Large intestine (tissue), 3 donors: ENCODE measurements around the gene DCUN1D2. TPM values are rescaled to one million over a fixed set of nuclear protein-coding genes. Genes with fewer than 3 reads are reported as not detected.

Experiments
- DNase-seq, 2 donors: peaks; one replicate each; pipeline versions ENCODE4 v3.0.0 to v3.0.0-alpha.2; 2013
- H3K27ac ChIP-seq: one replicate; pipeline ENCODE4 v1.5.1; 2013; ENCODE audit warnings: low read length
- H3K27me3 ChIP-seq: 2 replicates; pipeline ENCODE4 v1.6.1; 2013; ENCODE audit warnings: low read length; ENCODE audit not compliant: control insufficient read depth, insufficient read depth
- H3K36me3 ChIP-seq: 2 replicates; pipeline ENCODE4 v1.6.1; 2013; ENCODE audit warnings: low read length; ENCODE audit not compliant: control insufficient read depth, insufficient read depth
- H3K4me1 ChIP-seq: one replicate; pipeline ENCODE4 v1.6.1; 2013; ENCODE audit warnings: low read length; ENCODE audit not compliant: control insufficient read depth, insufficient read depth
- H3K4me3 ChIP-seq: one replicate; pipeline ENCODE4 v1.5.1; 2013; ENCODE audit warnings: low read length
- H3K9me3 ChIP-seq: one replicate; pipeline ENCODE4 v1.6.1; 2013; ENCODE audit warnings: mild to moderate bottlenecking, low read depth, low read length, moderate library complexity; ENCODE audit not compliant: control insufficient read depth
- WGBS: methylation state at CpG from one replicate; pipeline ENCODE4 v1.1.5; 2013; ENCODE audit warnings: low lambda C conversion rate; ENCODE audit not compliant: insufficient coverage; 5-methylcytosine and 5-hydroxymethylcytosine counted together
- polyA plus RNA-seq: library from polyadenylated mRNA; unstranded; fragments of 120-200 nt; gene quantifications from one replicate; pipeline ENCODE4 v1.2.1, GENCODE V29; 2013

Gene DCUN1D2
- polyA plus RNA-seq, 1 donor: 17.8 TPM

DNA sequence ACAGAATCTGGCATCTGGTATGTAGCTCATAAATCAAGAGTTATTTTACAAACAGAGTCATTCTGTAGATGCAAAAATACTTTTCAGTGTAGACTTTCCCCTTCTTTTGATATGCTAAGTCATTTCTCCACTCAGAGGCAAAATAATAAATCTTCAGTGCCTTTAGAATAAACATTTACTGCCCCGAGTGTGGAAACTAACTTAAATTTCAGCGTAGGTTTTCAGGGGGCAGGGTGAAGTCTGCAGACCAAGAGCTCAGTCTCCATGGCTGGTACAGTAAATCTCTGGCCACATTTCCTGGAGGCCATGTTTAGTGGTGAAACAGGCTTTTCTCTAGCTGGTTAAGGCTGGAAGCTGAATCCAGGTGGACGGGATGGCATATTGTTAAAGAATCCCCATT lies 24.1 kb downstream of the DCUN1D2 start:
- no peak overlapping the region for H3K27ac ChIP-seq
- DNase-seq: no peak
- no CpG with 5 or more reads among the region's 3 CpGs for WGBS
- no peaks in the 10 kb centered on the region for H3K27me3 ChIP-seq
- H3K4me1 ChIP-seq: no peaks in the 10 kb centered on the region
- H3K9me3 ChIP-seq: no peaks in the 10 kb centered on the region
- H3K36me3 ChIP-seq: peaks cover 13% of the 10 kb centered on the region
- H3K4me3 ChIP-seq: no peak overlapping the region

DNA sequence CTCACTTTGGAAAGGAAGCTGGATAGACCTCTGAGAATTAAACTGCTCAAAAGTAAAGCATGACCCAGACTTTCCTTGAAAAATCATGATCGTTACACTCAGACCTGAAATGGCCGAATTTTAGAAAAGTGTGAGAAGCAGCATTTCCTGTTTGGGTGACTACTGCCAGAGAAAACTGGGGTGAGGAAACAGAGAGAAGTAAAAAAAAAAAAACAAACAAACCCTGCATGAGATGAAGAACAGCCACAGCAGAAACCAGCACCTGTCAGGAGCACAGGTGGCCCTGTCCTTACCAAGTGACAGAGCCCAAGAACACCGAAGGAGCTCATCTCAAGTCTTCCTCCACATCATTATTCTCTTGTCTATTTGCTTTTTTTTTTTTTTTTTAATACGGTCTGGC lies 25.2 kb downstream of the DCUN1D2 start:
- Histone ChIP-seq H3K9me3 (no peaks in the 10 kb centered on the region), H3K27ac (no peak overlapping the region), H3K27me3 (no peaks in the 10 kb centered on the region), H3K36me3 (peaks cover 19% of the 10 kb centered on the region), H3K4me3 (no peak overlapping the region), H3K4me1 (no peaks in the 10 kb centered on the region)
- WGBS: 100% methylated on average over 1 of the region's 4 CpGs
- DNase-seq: no peak

- no peaks in the 10 kb centered on the region for H3K4me1 ChIP-seq
- no peak overlapping the region for H3K4me3 ChIP-seq
- no peaks in the 10 kb centered on the region for H3K27me3 ChIP-seq
- no peak overlapping the region for H3K27ac ChIP-seq
- peaks cover 27% of the 10 kb centered on the region for H3K36me3 ChIP-seq
- WGBS: no CpG with 5 or more reads among the region's 16 CpGs
- H3K9me3 ChIP-seq: no peaks in the 10 kb centered on the region
- no peak for DNase-seq
Observed at GRCh38 chr13:113464476-113464875, 26.0 kb downstream of the DCUN1D2 start.

DNA sequence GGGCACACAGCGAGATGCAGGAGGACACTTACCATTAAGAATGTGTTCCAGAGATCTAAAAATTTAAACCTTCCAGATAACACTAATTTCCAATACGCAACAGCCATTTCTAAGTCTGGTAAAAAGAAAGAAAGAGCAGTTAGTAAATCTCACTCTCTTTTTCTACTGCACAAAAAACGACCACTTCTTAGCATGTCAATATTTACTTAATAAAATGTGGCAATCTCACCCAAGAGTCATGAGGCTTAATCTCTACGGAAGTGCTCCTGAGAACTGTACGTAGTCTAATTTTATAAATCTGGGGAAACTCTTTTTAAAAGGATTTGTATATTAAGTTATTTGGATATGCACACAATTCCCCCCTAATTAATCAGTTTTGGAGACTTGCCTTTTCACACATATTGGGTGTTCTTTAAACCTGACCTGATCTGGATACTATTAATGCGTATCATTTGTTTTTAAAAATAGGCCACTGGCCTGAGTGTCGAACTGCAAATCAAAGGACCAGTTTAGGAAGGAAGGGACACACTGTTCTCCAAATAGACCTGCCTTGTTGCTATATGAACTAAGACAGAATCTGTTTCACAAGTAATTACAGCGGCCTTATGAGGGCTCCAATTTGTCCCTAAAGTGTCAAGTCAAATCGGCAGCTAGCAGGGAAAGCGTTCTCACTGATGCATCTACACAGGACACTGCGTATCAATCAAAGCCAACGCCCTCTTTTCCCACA lies 29.3 kb downstream of the DCUN1D2 start:
- Histone ChIP-seq H3K4me1 (no peaks in the 10 kb centered on the region), H3K27ac (no peak overlapping the region), H3K4me3 (no peak overlapping the region), H3K36me3 (peaks cover 40% of the 10 kb centered on the region), H3K9me3 (no peaks in the 10 kb centered on the region), H3K27me3 (no peaks in the 10 kb centered on the region)
- 73% methylated on average over 2 of the region's 12 CpGs for WGBS
- DNase-seq: no peak

DNA sequence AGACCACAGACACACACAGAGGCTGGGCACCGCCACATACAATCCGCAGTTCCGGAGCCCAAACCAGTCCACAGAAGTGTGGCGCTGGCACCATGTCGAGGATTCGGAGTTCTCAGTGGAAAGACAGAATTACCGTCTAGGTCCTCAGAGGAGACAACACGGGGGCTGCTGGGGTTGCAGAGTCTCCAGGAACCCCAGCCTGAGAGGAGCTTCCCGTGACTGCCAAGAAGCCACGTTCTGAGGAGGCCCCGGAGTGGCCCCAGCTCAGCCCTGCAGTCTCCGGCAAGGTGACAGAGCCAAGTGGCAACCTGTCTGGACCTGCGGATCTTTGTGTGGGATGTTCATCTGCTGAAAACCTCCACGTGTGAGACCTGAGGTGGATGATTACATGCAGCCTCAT lies 29.9 kb downstream of the DCUN1D2 start:
- no peaks in the 10 kb centered on the region for H3K4me1 ChIP-seq
- no peak overlapping the region for H3K27ac ChIP-seq
- no peaks in the 10 kb centered on the region for H3K27me3 ChIP-seq
- H3K9me3 ChIP-seq: no peaks in the 10 kb centered on the region
- WGBS: no CpG with 5 or more reads among the region's 14 CpGs
- no peak for DNase-seq
- peaks cover 44% of the 10 kb centered on the region for H3K36me3 ChIP-seq
- H3K4me3 ChIP-seq: no peak overlapping the region

GRCh38 chr13:113460064-113460555 lies 30.4 kb downstream of the DCUN1D2 start:
- Histone ChIP-seq H3K4me3 (no peak overlapping the region), H3K4me1 (no peaks in the 10 kb centered on the region), H3K27me3 (no peaks in the 10 kb centered on the region), H3K27ac (no peak overlapping the region), H3K36me3 (peaks cover 45% of the 10 kb centered on the region), H3K9me3 (no peaks in the 10 kb centered on the region)
- DNase-seq: no peak
- no CpG with 5 or more reads among the region's 14 CpGs for WGBS

DNA sequence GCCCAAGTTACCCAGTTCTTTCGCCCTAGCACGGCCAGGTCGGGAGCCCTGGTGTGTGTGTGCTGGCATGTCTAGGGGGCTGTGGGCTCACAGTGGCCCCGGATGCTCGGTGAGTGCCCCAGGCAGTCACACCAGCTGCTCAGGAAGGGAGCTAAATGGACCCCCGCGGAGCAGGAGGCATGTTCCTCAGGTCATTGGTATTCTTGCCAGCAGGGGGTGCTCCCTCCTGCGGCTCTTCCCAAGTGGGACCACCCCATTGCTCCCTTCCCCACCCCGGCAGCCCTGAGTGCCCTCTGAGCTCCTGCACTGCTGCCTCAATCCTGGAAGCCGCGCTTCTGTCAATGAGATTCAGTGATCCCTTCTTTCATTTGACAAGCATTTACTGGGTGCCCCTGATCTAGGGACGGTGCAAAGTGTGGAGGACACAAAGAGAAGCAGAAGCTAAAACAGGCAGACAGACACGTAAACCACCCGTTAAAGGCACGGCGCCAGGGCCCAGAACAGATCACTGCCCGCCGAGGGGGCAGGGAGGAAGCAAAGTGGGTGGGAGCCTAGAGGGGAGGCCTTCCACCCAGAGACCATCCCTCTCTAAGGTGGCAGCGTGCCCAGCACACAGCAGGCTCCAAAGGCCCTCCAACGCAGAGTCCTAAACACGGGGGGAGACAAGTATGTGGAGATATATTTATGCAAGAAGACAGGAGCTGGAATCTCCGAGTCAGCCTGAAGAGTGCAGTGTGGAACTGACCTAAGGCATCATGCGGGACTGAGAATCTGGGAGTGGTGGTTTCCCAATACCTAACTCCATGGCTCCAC lies 32.1 kb downstream of the DCUN1D2 start:
- Histone ChIP-seq H3K36me3 (peaks cover 46% of the 10 kb centered on the region), H3K4me1 (no peaks in the 10 kb centered on the region), H3K27ac (no peak overlapping the region), H3K27me3 (no peaks in the 10 kb centered on the region), H3K9me3 (no peaks in the 10 kb centered on the region), H3K4me3 (no peak overlapping the region)
- WGBS: 81% methylated on average over 3 of the region's 23 CpGs
- peak in 1 of 2 donors; percentile 43 for DNase-seq

DNA sequence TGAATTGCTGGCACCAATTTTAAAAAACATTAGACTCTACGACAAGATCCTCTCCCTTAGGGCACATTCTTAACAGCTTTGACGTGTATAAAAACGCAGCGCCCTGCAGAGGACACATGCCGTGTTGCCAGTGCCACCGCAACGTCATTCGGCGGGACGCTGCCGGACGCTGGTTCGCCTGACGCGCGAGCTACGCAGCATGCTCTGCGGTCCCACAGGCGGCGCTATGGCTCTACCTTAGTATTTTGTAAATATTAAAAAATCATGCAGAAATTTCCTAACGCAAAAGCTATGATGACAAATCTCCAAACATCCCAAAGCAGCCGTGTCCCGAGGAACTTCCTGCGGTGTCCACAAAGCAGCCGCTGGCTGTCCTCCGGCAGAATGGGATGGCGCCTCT lies 33.0 kb downstream of the DCUN1D2 start:
- no peaks in the 10 kb centered on the region for H3K4me1 ChIP-seq
- H3K4me3 ChIP-seq: no peak overlapping the region
- H3K36me3 ChIP-seq: peaks cover 47% of the 10 kb centered on the region
- H3K9me3 ChIP-seq: no peaks in the 10 kb centered on the region
- no peaks in the 10 kb centered on the region for H3K27me3 ChIP-seq
- H3K27ac ChIP-seq: no peak overlapping the region
- DNase-seq: no peak
- WGBS: 100% methylated on average over 1 of the region's 27 CpGs

DNA sequence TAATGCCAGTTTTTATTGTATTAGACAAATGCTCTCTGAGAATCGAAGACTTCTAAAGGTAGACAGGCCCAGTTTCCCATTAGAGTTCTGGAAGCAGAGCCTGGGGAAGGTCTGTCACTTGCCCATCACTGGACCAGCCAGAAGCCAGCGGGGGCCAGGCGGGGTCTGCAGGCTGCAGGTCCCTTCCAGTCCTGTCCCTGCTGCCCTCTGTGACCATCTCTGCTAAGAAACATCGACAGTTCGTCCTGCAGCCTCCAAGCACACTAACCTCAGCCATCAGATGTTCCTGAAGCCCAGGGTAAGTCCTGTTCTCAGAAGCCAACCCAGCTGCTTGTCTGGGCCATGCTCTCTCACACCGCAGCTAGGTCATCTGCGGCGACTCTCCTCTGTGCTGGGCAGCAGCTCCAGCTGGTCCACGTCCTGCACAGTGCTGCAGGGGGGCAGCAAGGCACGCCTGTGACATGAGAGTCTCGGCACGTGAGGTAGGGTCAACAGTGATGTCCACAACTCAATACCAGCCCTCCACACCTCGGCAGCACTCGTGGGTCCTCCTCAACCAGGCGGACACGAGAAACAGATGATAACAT lies 34.3 kb downstream of the DCUN1D2 start:
- no peaks in the 10 kb centered on the region for H3K27me3 ChIP-seq
- DNase-seq: no peak
- H3K36me3 ChIP-seq: peaks cover 44% of the 10 kb centered on the region
- H3K9me3 ChIP-seq: no peaks in the 10 kb centered on the region
- H3K27ac ChIP-seq: no peak overlapping the region
- H3K4me1 ChIP-seq: no peaks in the 10 kb centered on the region
- H3K4me3 ChIP-seq: no peak overlapping the region
- no CpG with 5 or more reads among the region's 16 CpGs for WGBS

DNA sequence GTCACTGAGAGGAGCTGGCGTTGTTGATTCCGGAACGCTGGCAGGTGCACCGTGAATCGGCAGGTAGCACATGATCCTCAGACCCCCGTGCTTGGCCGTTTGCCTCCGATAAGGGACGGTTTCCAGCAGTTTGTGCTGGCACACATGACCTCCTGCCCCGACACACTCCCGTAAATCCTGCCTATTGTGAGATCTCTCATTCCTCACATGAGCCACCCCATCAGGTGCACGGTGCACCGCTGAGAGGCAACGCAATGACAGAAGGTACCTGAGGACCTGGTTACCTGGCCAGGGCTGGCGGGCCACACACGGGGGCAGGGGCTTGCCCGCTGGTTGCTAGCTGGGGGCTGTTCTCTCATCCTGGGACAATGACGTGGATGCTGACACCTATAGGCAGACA lies 35.1 kb downstream of the DCUN1D2 start:
- Histone ChIP-seq H3K9me3 (no peaks in the 10 kb centered on the region), H3K36me3 (peaks cover 39% of the 10 kb centered on the region), H3K4me3 (no peak overlapping the region), H3K27ac (no peak overlapping the region), H3K4me1 (no peaks in the 10 kb centered on the region), H3K27me3 (no peaks in the 10 kb centered on the region)
- no CpG with 5 or more reads among the region's 18 CpGs for WGBS
- DNase-seq: no peak
